ENCODE measurements around the gene PCDH9.

The PCDH9 gene

GRCh38 chr13:66703597-66703996, 526.5 kb downstream of the PCDH9 start:
- no peak for DNase-seq

GRCh38 chr13:66700117-66700601, 530.0 kb downstream of the PCDH9 start:
- no peak for DNase-seq

GRCh38 chr13:66693656-66694055, 536.5 kb downstream of the PCDH9 start:
- DNase-seq: no peak

- no peak for DNase-seq
These were observed 539.0 kb downstream of the PCDH9 start for GRCh38 chr13:66691149-66691548.

GRCh38 chr13:66689628-66690027, 540.5 kb downstream of the PCDH9 start:
- no peak for DNase-seq

GRCh38 chr13:66689037-66689619, 541.0 kb downstream of the PCDH9 start:
- no peak for DNase-seq

GRCh38 chr13:66681403-66681802, 548.7 kb downstream of the PCDH9 start:
- no peak for DNase-seq

GRCh38 chr13:66680031-66680430, 550.1 kb downstream of the PCDH9 start:
- no peak for DNase-seq

GRCh38 chr13:66675620-66676019, 554.5 kb downstream of the PCDH9 start:
- no peak for DNase-seq

GRCh38 chr13:66673401-66673800, 556.7 kb downstream of the PCDH9 start:
- no peak for DNase-seq

- DNase-seq: no peak
These were observed 564.1 kb downstream of the PCDH9 start for GRCh38 chr13:66665991-66666390.

- DNase-seq: no peak
These were observed 566.4 kb downstream of the PCDH9 start for GRCh38 chr13:66663711-66664110.

GRCh38 chr13:66663206-66663605, 566.9 kb downstream of the PCDH9 start:
- no peak for DNase-seq

GRCh38 chr13:66661336-66661735, 568.8 kb downstream of the PCDH9 start:
- no peak for DNase-seq

GRCh38 chr13:66660468-66660813, 569.7 kb downstream of the PCDH9 start:
- no peak for DNase-seq

GRCh38 chr13:66659701-66660467, 570.3 kb downstream of the PCDH9 start:
- DNase-seq: no peak

GRCh38 chr13:66659286-66659685, 570.9 kb downstream of the PCDH9 start:
- DNase-seq: no peak

- DNase-seq: no peak
These were observed 572.8 kb downstream of the PCDH9 start for GRCh38 chr13:66657165-66657881.

GRCh38 chr13:66655847-66656454, 574.2 kb downstream of the PCDH9 start:
- DNase-seq: no peak

- no peak for DNase-seq
These were observed 585.2 kb downstream of the PCDH9 start for GRCh38 chr13:66644855-66645460.

GRCh38 chr13:66640231-66640630, 589.9 kb downstream of the PCDH9 start:
- DNase-seq: no peak

GRCh38 chr13:66639044-66639443, 591.1 kb downstream of the PCDH9 start:
- DNase-seq: no peak

- DNase-seq: no peak
These were observed 594.6 kb downstream of the PCDH9 start for GRCh38 chr13:66635526-66635925.

All from activated CD4-positive, alpha-beta T cell treated with anti-CD3 and anti-CD28 coated beads, Interleukin-2, amount 50 U/mL, for 4 hours (primary cell).